IPS DF 6.9 (cell line): ENCODE results near the gene SMIM38.

Experiments
- DNase-seq: peaks from one replicate; pipeline ENCODE4 v3.0.0-alpha.2; 2013; ENCODE audit warnings: low read depth, low spot score
- H3K27ac ChIP-seq: one replicate; pipeline ENCODE4 v1.5.1; 2013; ENCODE audit warnings: low read length, control low read depth
- H3K27me3 ChIP-seq: 2 replicates; pipeline ENCODE4 v1.6.1; 2013; ENCODE audit warnings: mild to moderate bottlenecking, low read length; ENCODE audit not compliant: control insufficient read depth, insufficient read depth
- H3K36me3 ChIP-seq: 2 replicates; pipeline ENCODE4 v1.6.1; 2013; ENCODE audit warnings: low read length; ENCODE audit not compliant: control insufficient read depth, insufficient read depth
- H3K4me1 ChIP-seq: 2 replicates; pipeline ENCODE4 v1.6.1; 2013; ENCODE audit warnings: low read length; ENCODE audit not compliant: control insufficient read depth, insufficient read depth
- H3K4me3 ChIP-seq: 2 replicates; pipeline ENCODE4 v1.5.1; 2013; ENCODE audit warnings: mild to moderate bottlenecking, low read length
- H3K9me3 ChIP-seq: 2 replicates; pipeline ENCODE4 v1.6.1; 2013; ENCODE audit warnings: low read length, inconsistent platforms; ENCODE audit not compliant: control insufficient read depth, insufficient read depth
- WGBS: extraction: QIAGEN DNeasy Blood & Tissue Kit; methylation state at CpG from one replicate; pipeline ENCODE4 v1.1.7; 2013; ENCODE audit warnings: mixed read lengths, missing lambda C conversion rate; ENCODE audit not compliant: insufficient read length, insufficient coverage; 5-methylcytosine and 5-hydroxymethylcytosine counted together

SMIM38 gene

GRCh38 chr11:69167916-69168691, 12.4 kb downstream of the SMIM38 start:
- Histone ChIP-seq H3K4me1 (0 out of 2 replicates have a peak, but pooled peaks cover 2% of the 10 kb centered on the region), H3K4me3 (no peak overlapping the region), H3K27ac (no peak overlapping the region), H3K9me3 (no peaks in the 10 kb centered on the region), H3K36me3 (no peaks in the 10 kb centered on the region), H3K27me3 (no peaks in the 10 kb centered on the region)
- WGBS, result no CpG with 5 or more reads among the region's 9 CpGs
- DNase-seq, result no peak

DNA sequence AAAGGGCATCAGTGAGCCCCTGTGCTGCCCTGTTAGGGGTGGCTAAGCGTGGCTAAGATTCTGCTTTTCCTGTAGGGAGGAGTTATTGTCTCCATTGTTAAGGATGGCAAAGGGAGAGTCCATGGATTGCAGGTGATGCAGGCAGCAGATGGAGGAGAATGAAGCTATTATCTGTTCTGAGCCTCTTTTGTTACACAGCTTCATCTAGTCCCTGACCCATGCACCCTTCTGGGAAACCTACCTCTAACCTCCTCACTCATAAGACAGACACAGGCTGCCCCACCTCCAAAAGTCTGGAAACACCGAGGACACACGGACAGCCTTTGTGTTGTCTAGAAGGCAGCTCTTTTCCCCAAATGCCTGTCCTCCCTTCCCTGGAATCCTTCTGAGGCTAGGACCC, 13.7 kb downstream of the SMIM38 start:
- Histone ChIP-seq H3K36me3 (no peaks in the 10 kb centered on the region), H3K27ac (no peak overlapping the region), H3K27me3 (no peaks in the 10 kb centered on the region), H3K4me1 (0 out of 2 replicates have a peak, but pooled peaks cover 2% of the 10 kb centered on the region), H3K9me3 (no peaks in the 10 kb centered on the region), H3K4me3 (no peak overlapping the region)
- no CpG with 5 or more reads among the region's 3 CpGs for WGBS
- DNase-seq, result no peak

GRCh38 chr11:69170704-69171103, 15.0 kb downstream of the SMIM38 start:
- WGBS, result no CpG with 5 or more reads among the region's 6 CpGs
- no peak for DNase-seq

DNA sequence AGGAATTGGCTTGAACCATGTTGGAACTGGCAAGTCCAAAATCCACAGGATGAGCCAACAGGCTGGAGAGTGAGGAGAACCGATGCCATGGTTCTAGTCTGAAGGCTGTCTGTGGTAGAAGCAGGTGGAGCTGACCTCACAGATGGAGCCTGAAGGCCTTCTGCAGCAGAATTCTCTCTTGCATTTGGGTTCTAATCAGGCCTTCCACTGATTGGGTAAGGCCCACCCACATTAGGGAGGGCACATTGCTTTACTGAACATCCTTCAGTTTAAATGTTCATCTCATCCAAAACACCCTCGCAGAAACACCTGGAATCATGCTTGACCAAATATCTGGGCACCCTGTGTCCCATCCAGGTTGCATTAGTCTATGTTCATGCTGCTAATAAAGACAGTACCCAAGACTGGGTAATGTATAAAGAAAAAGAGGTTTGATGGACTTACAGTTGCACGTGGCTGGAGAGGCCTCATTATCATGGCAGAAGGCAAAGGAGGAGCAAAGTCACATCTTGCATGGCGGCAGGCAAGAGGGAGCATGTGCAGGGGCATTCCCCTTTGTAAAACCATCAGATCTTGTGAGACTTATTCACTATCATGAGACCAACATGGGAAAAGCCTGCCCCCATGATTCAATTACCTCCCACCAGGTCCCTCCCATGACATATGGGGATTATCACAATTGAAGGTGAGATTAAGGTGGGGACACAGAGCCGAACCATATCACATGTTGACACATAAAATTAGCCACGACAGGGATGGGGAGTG, 15.9 kb downstream of the SMIM38 start:
- Histone ChIP-seq H3K27ac (no peak overlapping the region), H3K36me3 (no peaks in the 10 kb centered on the region), H3K9me3 (no peaks in the 10 kb centered on the region), H3K4me3 (no peak overlapping the region), H3K27me3 (no peaks in the 10 kb centered on the region), H3K4me1 (no peaks in the 10 kb centered on the region)
- WGBS, result no CpG with 5 or more reads among the region's 6 CpGs
- no peak for DNase-seq

More at GRCh38 chr11:69170704-69171103, 15.0 kb downstream of the SMIM38 start:
- H3K4me3 ChIP-seq, result no peak overlapping the region
- no peaks in the 10 kb centered on the region for H3K9me3 ChIP-seq
- no peaks in the 10 kb centered on the region for H3K27me3 ChIP-seq
- H3K27ac ChIP-seq, result no peak overlapping the region
- H3K36me3 ChIP-seq, result no peaks in the 10 kb centered on the region
- H3K4me1 ChIP-seq, result 0 out of 2 replicates have a peak, but pooled peaks cover 2% of the 10 kb centered on the region

GRCh38 chr11:69172674-69173073, 16.9 kb downstream of the SMIM38 start:
- Histone ChIP-seq H3K36me3 (no peaks in the 10 kb centered on the region), H3K4me1 (no peaks in the 10 kb centered on the region), H3K9me3 (no peaks in the 10 kb centered on the region), H3K27me3 (no peaks in the 10 kb centered on the region), H3K27ac (no peak overlapping the region), H3K4me3 (no peak overlapping the region)
- DNase-seq, result no peak
- no CpG with 5 or more reads among the region's 1 CpG for WGBS

DNA sequence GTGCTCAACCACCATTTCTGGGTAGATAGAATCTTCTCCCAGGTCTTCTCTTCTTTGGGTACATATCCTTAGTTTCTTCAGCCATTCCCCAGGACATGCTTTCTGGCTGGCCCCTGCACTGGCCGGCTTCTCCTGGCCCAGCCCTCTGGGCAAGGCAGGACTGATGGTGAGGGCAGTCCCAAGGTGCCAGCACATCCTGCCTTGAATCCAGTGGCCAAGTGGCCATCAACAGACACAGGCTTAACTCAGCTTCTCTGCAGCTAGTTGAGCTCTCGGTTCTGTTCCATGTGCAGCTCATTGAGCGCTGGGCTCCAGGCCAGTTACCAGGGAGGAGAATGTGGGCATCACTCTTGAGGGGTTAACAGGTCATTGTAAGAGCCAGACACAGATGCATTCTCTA, 17.6 kb downstream of the SMIM38 start:
- H3K27me3 ChIP-seq, result no peaks in the 10 kb centered on the region
- H3K27ac ChIP-seq, result no peak overlapping the region
- WGBS, result no CpG with 5 or more reads among the region's 3 CpGs
- no peaks in the 10 kb centered on the region for H3K36me3 ChIP-seq
- H3K4me1 ChIP-seq, result no peaks in the 10 kb centered on the region
- no peaks in the 10 kb centered on the region for H3K9me3 ChIP-seq
- no peak for DNase-seq
- no peak overlapping the region for H3K4me3 ChIP-seq

- no CpG with 5 or more reads among the region's 8 CpGs for WGBS
- Histone ChIP-seq H3K9me3 (no peaks in the 10 kb centered on the region), H3K36me3 (no peaks in the 10 kb centered on the region), H3K4me3 (no peak overlapping the region), H3K27me3 (no peaks in the 10 kb centered on the region), H3K27ac (no peak overlapping the region), H3K4me1 (no peaks in the 10 kb centered on the region)
- DNase-seq, result no peak
These were observed 18.3 kb downstream of the SMIM38 start for GRCh38 chr11:69173925-69174581.

GRCh38 chr11:69174841-69175240, 19.1 kb downstream of the SMIM38 start:
- no peaks in the 10 kb centered on the region for H3K27me3 ChIP-seq
- WGBS, result no CpG with 5 or more reads among the region's 2 CpGs
- no peaks in the 10 kb centered on the region for H3K9me3 ChIP-seq
- no peak overlapping the region for H3K27ac ChIP-seq
- no peak overlapping the region for H3K4me3 ChIP-seq
- no peaks in the 10 kb centered on the region for H3K36me3 ChIP-seq
- H3K4me1 ChIP-seq, result no peaks in the 10 kb centered on the region
- DNase-seq, result no peak

DNA sequence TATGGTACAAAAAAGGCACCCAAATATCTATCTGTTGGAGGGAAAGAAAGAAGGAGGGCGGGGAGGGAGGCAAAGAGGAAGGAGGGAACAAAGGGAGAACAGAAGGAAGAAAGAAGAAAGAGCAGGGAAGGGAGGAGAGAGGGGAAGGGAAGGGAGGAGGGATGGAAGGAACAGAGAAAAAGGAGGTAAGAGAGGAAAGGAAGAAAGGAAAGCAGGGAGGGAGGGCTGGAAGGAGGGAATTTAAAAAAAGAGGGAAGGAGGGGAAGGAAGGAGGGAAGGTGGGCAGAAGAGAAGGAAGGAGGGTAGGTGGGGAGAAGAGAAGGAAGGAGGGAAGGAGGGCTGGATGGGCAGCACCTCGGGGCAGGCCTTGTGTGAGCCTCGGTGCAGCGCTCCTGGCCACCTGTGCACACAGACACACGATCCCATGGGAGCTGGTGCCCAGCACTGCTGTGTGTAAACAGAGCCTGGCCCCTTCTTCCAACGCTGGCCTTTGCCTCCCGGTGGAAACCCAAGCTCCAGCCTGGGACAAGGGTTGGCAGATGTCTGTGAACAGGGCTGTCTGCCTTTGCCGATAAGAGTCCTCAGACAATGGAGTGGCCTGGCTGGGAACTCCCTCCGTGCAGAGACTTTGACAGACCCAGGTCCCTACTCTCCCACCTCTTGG, 23.2 kb downstream of the SMIM38 start:
- no peak for DNase-seq
- Histone ChIP-seq H3K9me3 (no peaks in the 10 kb centered on the region), H3K27me3 (no peaks in the 10 kb centered on the region), H3K4me1 (no peaks in the 10 kb centered on the region), H3K36me3 (no peaks in the 10 kb centered on the region), H3K4me3 (no peak overlapping the region), H3K27ac (no peak overlapping the region)
- WGBS, result no CpG with 5 or more reads among the region's 9 CpGs

- no peak overlapping the region for H3K27ac ChIP-seq
- no peak for DNase-seq
- no peak overlapping the region for H3K4me3 ChIP-seq
- H3K27me3 ChIP-seq, result no peaks in the 10 kb centered on the region
- H3K4me1 ChIP-seq, result no peaks in the 10 kb centered on the region
- no CpG with 5 or more reads among the region's 9 CpGs for WGBS
- H3K36me3 ChIP-seq, result no peaks in the 10 kb centered on the region
- no peaks in the 10 kb centered on the region for H3K9me3 ChIP-seq
These were observed 24.5 kb downstream of the SMIM38 start for GRCh38 chr11:69180226-69180625.
